GM19468 (cell line): ENCODE data around the gene NUDT1.
A peak's percentile ranks its signal among the peaks of the same experiment; 100 is the strongest.
"Not testable (repeated sequence)": the region's sequence is repeated elsewhere in the genome, so short reads cannot be mapped to it uniquely, and the experiment has no call there.

ENCODE experiments used
- ATAC-seq: cut with Tn5 transposase; IDR thresholded peaks from one replicate; pipeline ENCODE4 v1.9.1; 2021; ENCODE audit warnings: mild to moderate bottlenecking, moderate library complexity, moderate number of reproducible peaks; ENCODE audit not compliant: unreplicated experiment; ENCODE audit errors: extremely low read depth

NUDT1 gene

DNA sequence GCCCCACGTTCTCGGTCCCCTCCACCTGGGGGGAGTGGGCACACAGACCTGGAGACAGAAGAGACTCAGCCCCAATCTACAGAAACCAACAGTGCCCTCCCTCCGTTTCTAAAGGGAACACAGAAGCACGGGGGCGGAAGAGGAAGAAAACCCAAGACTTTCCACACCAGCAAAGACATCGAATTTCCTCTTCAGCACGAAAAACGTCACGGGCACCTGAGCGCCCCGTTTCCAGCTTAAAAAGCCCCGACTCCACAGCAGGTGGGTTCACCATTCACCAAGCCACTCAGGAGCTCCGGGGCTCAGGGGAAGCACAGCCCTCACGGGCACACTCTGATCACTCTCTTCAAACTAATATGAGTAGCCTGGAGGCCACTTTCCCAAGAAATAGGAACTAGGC lies 19.6 kb downstream of the NUDT1 start:
- ATAC-seq = no peak

DNA sequence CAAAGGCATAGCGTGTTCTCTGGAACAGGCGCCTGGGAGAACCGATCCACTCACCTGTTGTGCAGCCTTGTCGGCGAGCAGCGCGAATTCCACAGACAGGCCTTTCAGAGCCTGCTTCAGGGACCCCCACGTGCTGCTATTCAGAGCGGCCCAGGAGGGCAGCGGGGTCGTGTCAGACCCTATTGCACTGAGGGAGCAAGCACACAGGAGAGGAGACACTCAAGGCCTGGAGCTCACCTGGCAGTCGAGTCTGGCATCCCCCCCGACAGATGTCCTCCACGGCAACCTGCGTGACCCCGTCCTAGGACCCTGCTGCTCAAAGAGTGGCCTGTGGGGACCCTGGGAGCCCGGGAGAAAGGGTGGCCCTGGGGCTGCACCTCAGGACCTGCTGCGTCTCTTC lies 21.1 kb downstream of the NUDT1 start:
- no peak for ATAC-seq

DNA sequence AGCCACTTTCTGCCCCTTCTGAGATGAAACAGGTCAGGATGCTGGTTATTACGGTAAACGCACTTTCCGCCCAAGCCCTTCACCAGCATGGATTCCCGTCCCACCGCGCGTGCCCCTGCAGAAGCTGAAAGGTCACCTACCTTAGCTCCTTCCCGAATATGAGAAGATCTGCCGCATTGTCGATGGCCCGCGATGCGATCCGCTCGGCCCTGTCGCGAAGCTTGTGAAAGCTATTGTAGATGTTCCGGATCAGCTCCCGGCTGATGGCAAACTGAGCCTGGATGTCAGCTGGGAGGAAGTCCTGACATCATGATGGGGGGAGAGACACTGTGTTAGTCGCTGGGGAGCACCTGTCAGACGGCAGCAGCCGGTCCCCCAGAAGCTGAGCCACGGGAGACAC lies 22.1 kb downstream of the NUDT1 start:
- ATAC-seq = no peak

DNA sequence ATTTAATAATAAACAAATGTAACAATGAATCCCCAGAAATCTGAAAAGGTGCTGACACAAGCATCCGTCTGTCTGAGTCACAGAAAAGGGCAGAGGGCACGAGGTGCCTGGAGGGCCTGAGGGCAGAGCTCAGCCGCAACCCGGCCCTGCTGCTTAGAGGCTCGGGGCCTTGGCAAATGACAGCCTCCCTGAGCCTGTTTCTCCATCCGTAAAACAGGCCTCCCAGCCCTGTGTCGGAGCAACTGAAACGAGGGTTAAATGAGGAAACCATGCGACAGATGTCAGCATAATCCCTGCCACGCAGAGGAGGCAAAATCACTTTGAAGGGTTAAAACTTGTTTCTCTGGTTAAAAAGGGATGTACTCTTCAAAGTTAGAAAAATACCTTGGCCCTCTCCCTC lies 24.9 kb downstream of the NUDT1 start:
- no peak for ATAC-seq

DNA sequence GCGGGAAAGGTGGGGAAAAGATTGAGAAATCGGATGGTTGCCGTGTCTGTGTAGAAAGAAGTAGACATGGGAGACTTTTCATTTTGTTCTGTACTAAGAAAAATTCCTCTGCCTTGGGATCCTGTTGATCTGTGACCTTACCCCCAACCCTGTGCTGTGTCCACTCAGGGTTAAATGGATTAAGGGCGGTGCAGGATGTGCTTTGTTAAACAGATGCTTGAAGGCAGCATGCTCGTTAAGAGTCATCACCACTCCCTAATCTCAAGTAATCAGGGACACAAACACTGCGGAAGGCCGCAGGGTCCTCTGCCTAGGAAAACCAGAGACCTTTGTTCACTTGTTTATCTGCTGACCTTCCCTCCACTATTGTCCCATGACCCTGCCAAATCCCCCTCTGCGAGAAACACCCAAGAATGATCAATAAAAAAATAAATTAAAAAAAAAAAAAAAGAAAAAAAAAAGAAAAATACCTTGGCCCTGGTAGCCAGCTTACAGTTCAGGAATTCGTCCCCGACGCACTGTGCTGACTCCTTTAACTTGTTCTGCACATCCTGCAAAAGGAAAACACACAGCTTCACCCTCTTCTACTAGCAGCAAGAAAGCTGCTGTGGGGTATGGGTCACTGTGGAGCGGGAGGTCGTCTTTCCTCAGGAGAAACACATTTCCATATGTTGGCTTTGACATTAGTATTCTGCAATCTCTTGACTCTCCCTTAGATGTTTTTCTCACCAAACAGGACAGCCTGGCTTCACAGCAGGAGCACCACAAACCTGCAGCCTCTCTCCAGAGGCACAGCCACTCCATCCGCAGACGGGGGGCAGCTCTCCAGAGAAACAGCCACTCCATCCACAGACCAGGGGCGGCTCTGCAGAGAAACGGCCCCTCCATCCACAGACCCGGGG lies 27.3 kb downstream of the NUDT1 start:
- ATAC-seq = not testable (repeated sequence)

DNA sequence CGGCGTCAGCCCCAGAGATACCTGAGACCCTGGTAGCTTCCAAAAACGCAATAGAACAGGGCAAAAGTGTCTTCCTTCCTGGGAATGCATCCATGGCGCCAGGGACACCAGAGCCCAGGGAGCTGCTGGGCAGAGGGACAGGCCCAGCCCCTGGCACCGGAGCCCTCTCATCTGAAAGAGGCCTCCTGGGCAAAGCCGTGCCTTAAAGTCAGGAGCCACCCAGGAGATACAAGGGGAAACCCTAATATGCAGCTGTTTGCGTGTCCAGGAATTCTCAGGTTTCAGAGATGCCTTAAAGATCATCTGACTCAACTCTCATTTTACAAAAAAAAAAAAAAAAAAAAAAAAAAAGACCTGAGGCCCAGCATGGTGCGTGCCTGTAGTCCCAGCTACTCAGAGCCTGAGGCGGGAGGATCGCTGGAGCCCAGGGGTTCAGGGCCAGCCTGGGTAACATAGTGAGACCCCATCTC lies 28.0 kb downstream of the NUDT1 start:
- ATAC-seq = no peak

DNA sequence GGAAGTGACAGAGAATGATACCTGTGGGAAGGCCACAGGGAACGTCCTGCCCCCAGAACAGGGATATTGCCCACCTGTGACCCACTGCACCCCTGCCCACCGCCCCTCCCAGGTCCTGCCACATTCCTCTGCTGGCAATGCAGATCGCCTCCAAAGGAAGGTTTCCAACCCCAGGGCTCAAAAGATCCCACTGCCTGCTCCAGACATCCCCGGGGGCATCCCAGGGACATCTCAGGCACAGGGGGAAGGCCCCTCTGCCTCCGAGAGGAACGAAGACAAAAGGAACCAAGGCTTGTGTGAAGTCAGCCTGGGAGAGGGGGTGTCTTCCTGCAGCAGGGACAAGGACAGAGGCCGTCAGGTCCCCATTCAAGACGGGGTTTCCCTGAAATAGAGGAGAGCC lies 28.5 kb downstream of the NUDT1 start:
- no peak for ATAC-seq

DNA sequence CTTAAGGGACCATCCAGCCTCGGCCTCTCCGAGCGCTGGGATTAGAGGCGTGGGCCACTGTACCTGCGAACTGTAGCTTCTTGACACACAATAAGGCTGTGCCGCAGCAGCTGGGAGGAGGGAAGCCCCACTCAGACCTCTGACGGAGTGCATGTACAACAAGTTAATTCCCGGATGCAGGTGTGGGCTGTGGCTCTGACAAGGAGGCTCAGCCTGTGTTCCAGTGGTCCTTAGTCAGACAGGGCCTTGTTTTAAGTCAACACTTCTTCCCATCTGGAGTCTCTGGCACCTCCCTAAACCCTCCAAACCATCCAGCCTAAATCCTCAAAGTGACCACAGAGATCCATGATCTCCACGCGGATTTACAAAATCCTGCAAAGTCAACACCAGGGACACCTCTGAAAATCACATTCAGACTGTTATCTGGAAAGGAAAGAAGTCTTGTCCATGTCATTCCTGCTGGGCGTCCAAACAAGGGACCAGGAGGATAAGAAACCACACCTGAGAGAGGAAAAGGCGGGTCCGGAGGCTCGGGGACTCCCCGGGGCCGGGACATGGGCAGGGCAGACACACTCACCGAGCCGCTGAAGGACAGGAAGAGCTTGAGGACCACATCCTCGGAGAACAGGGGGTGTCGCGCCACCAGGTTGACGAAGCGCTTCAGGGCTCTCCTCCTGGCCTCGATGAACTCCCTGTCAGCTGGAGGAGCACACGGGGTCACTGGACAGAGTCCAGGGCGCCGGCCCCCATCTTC lies 29.4 kb downstream of the NUDT1 start:
- ATAC-seq = no peak

DNA sequence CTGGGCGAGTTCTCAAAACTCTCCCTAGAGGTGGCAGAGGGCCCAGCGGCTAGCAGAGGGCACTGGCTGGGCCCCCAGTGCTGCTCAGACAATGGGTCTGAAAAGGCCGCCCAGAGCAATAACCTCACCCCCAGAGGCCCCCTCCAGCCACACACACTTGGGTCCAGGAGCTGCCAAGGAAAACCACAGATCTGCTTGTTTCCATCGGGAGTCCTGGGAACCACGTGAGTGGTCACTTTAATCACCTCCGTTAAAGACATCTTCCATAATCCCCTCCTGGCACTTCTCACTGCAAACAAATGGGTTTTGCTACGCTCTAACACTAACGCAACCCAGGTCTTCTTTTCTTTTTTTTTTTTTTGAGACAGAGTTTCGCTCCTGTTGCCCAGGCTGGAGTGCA lies 30.0 kb downstream of the NUDT1 start:
- ATAC-seq = no peak

DNA sequence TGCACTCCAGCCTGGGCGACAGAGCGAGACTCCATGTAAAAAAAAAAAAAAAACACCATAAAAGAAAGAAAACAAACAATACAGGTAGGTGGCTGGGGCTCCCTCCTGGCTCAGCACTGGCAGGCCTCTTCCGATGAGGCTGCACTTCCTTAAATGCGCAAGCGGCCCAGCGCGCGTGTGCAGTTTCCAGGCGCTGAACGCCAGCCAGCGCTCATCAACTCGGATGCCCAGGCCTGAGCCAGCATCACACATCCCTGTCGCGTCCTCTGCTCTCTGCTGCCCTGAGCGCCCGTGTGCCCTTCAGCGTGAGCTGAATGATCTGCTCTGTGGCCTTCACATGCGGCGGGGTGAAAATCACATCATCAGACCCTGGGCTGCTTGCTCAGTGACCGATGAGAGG lies 31.8 kb downstream of the NUDT1 start:
- no peak for ATAC-seq

DNA sequence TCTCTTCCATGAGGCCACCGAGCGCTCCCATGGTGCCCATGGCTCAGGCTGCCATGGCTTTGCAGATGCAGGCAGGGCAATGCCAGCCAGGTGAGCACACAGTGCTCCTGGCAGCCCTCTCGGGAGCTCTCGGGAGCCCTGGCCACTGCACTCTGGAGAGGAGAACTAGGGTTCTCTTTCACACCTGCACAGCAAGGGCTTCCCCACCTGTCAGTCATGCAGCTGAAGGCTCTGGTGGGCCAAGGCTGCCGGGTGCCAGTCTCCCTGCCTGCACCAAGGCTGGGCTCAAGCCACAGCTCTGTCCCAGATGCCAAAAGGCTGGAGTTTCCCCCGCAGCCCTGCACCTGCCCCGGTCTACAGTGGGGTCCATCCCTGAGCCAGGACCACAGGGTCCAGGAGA lies 32.6 kb downstream of the NUDT1 start:
- no peak for ATAC-seq

DNA sequence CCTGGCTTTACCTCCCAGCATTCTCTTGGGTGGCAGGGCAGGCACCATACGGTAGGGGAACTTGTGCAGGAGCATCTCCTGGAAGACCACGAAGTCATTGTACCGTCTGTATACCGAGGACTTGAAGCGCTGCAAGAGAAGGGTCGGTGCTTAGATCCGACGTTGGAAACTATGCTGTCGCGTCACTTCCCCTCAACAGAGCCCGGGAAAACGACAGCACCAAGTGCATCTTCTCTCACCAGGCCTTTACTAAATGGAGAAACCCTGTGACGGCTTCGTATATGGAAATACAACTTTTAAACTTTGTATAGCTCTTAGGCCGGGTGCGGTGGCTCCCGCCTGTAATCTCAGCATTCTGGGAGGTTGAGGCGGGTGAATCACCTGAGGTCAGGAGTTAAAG lies 33.1 kb downstream of the NUDT1 start:
- ATAC-seq = no peak

DNA sequence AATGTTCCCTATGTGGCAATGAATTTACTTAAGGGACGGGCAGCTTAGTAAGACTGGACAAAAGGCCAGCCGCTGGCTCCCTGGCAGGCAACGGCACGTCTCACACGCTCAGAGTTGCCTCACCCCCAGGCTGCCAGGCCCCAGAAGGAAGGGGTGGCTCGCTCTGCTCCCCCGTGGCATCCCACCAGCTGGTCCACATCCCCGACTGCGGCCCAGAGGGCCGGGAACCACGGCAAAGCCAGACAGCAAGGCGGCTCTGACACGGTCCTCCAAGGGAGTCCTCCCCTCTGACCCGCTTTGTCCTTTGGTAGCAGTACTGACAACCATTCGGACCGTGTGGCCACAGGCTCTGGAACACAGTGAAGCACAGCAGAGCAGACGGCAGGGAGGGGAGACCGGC lies 34.1 kb downstream of the NUDT1 start:
- ATAC-seq = no peak

DNA sequence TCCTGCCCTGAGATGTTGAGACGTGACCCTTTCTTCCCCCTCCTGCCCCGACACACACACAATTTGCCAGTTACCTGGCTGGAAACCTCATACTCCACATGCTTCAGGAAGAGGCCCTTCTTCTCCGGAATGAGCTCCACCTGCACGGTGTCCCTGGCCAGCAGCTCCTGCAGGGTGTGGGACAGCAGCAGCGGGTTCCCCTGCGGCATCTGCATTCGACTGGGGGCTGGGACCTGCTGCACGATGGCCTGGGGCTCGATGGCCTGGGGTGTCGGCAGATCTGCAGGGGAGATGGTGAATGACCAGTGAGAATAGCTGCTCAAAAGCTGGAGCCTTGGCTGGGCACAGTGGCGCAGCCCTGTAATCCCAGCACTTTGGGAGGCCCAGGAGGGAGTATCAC lies 36.0 kb downstream of the NUDT1 start:
- ATAC-seq = no peak

DNA sequence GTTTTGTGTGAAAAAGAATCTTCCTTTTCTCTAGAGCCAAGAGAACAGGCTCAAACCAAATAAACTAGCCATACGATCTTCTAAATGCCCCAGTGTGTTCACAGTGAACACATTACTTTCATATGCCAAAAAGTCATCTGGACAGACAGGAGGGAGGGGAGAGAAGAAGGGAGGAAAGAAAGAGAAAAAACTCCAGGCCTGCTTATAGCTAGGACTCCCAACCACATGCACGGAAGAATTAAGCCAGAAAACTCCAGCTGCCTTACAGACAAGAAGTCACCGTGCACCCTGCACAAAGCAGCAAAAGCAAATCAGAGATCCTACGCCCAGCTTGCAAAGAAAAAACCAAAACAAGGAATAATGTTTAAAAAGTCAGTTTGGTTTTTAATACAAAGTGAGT lies 37.9 kb downstream of the NUDT1 start:
- ATAC-seq = no peak

DNA sequence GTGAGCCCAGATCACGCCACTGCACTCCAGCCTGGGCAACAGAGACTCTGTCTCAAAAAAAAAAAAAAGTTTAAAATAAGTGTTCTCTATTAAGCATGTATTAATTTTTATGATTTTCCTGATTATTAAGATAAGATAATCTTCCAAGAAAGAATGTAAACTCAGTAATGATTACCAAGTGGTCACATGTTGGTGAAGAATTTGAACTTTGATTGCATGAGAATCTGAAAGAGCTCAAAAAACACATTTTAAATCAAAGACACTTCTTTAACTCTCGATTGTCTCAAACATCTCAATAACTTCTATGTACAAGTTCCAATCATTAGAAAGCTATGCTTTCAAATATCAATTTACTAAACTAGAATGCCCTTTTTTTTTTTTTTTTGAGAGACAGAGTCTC lies 38.4 kb downstream of the NUDT1 start:
- ATAC-seq = no peak

DNA sequence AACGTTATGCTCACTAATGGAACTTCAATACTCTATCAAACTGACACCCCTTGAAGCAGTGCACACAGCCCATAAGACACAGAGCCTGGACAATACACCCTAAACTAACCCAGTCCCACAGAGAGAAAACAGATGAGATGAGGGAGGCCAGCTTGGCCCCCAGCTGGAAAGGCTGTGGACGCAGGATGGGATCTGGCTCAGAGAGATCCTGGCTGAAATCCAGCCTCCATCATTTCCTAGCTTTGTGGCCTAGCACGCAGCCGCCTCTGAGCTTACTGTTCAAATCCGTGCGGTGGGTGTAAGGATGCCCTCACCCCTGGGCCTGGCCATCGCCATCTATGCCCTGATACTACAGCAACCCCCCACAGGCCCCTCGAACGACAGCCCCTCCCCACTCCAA lies 39.5 kb downstream of the NUDT1 start:
- no peak for ATAC-seq

DNA sequence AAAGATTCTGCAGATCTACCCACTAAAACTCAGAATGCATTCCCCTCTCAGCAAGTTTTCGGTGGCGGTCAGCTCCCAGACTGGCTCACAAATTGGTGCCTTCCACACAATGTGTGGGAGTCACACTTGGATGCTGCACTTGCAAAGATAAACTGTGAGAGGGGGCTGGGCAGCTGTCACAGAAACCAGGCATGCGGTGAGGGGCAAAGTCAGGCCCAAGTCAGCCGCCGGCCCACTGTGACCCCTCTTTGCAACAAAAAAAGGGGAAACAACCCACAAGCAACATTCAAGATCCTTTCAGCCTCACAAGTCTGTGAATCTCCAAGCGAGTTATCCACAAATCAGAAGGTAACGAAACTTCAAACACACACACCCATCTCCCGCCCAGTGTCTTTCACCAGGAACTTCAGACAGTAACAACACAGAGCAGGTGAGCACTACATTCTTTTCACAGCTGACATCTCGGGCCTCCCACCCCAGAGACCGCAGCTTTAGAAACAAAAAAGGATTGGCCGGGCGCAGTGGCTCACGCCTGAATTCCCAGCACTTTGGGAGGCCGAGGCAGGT lies 40.2 kb downstream of the NUDT1 start:
- ATAC-seq = no peak

DNA sequence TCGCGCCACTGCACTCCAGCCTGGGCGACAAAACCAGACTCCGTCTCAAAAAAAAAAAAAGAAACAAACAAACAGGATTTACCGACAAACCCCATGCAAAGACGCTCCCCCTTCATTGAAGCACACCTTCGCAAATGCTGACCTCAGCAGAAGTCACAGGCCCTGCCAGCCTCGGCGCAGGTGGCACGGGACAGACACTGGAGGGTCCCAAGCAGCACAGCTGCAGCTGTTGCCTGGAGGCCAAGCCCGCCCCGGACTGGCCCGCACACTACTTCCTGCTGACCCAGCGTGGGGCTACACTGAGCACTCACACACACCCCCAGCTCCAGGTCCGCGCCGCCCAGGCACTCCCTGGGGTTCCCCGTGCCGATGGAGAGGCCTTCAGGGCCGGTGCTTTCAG lies 41.0 kb downstream of the NUDT1 start:
- ATAC-seq = no peak

DNA sequence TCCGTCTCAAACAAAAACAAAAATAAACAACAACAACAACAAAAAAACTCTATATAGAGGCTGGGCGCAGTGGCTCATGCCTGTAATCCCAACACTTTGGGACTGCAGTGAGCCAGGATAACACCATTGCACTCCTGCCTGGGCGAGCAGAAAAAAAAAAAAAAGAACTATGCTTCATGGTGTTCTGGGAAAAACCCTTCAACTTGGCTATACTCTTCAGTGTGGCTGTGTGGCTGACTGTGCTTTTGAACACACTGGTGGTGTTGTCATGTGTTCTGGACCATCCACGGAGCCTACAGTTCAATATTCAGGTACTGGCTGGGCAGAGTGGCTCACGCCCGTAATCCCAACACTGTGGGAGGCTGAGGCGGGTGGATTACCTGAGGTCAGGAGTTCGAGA lies 45.7 kb downstream of the NUDT1 start:
- no peak for ATAC-seq

DNA sequence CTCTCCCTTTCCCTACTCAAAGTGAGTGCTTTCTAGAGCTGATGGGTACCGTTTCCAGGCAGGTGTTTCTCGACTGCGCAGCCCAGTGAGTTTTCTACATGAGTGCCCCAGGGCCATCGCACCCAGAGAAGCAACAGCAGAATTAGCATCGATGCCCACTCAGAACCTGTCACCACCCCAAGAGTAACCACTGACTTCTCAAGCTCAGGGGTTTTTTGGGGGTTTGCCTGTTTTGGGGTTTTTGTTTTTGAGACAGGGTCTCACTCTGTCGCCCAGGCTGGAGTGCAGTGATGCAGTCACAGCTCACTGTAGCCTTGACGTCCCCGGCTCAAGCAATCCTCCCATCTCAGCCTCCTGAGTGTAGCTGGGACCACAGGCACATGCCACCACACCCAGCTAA lies 46.5 kb downstream of the NUDT1 start:
- peak; percentile 35 for ATAC-seq
